Inflammatory macrophage (primary cell): ENCODE results near the gene NELL1.
"Not testable (repeated sequence)": the region's sequence is repeated elsewhere in the genome, so short reads cannot be mapped to it uniquely, and the experiment has no call there.

Experiments used
- DNase-seq, 2 donors: peaks; one replicate each; pipeline ENCODE4 v3.0.0-alpha.2; 2020 to 2022

The NELL1 gene

GRCh38 chr11:20770414-20770946 is 101.1 kb downstream of the NELL1 start:
- no peak for DNase-seq

GRCh38 chr11:20771026-20771425 is 101.6 kb downstream of the NELL1 start:
- DNase-seq = no peak

- no peak for DNase-seq
Measured at GRCh38 chr11:20771681-20772080, 102.3 kb downstream of the NELL1 start.

GRCh38 chr11:20775331-20775730 is 105.9 kb downstream of the NELL1 start:
- no peak for DNase-seq

- DNase-seq = no peak
Measured at GRCh38 chr11:20782775-20783174, 113.4 kb downstream of the NELL1 start.

GRCh38 chr11:20783220-20783619 is 113.8 kb downstream of the NELL1 start:
- DNase-seq = no peak

GRCh38 chr11:20790622-20791021 is 121.2 kb downstream of the NELL1 start:
- no peak for DNase-seq

- DNase-seq = no peak
Measured at GRCh38 chr11:20795005-20795404, 125.6 kb downstream of the NELL1 start.

- no peak for DNase-seq
Measured at GRCh38 chr11:20808328-20808727, 138.9 kb downstream of the NELL1 start.

- no peak for DNase-seq
Measured at GRCh38 chr11:20821046-20821445, 151.7 kb downstream of the NELL1 start.

- no peak for DNase-seq
Measured at GRCh38 chr11:20821470-20821869, 152.1 kb downstream of the NELL1 start.

GRCh38 chr11:20824773-20825172 is 155.4 kb downstream of the NELL1 start:
- no peak for DNase-seq

GRCh38 chr11:20835561-20835960 is 166.2 kb downstream of the NELL1 start:
- DNase-seq = no peak

- no peak for DNase-seq
Measured at GRCh38 chr11:20839231-20839630, 169.8 kb downstream of the NELL1 start.

GRCh38 chr11:20840341-20840740 is 171.0 kb downstream of the NELL1 start:
- DNase-seq = no peak

- DNase-seq = no peak
Measured at GRCh38 chr11:20844216-20844615, 174.8 kb downstream of the NELL1 start.

GRCh38 chr11:20844630-20845029 is 175.2 kb downstream of the NELL1 start:
- DNase-seq = no peak

GRCh38 chr11:20854215-20854955 is 185.0 kb downstream of the NELL1 start:
- DNase-seq = no peak

- no peak for DNase-seq
Measured at GRCh38 chr11:20861322-20861721, 191.9 kb downstream of the NELL1 start.

GRCh38 chr11:20862263-20862662 is 192.9 kb downstream of the NELL1 start:
- DNase-seq = not testable (repeated sequence)

- no peak for DNase-seq
Measured at GRCh38 chr11:20864628-20865027, 195.2 kb downstream of the NELL1 start.

GRCh38 chr11:20865161-20865560 is 195.8 kb downstream of the NELL1 start:
- DNase-seq = no peak

- no peak for DNase-seq
Measured at GRCh38 chr11:20869123-20869522, 199.7 kb downstream of the NELL1 start.

GRCh38 chr11:20873054-20873453 is 203.7 kb downstream of the NELL1 start:
- DNase-seq = peak in 1 of 2 donors; percentile 3

GRCh38 chr11:20874358-20874757 is 205.0 kb downstream of the NELL1 start:
- no peak for DNase-seq
